H9 (cell line): ENCODE data around the gene GCLC. TPM values are rescaled to one million over a fixed set of nuclear protein-coding genes. Genes with fewer than 3 reads are reported as not detected.

Source experiments
- DNase-seq: peaks from one replicate; pipeline ENCODE4 v3.0.0-alpha.2; 2017
- H2AFZ ChIP-seq: one replicate; pipeline ENCODE4 v1.6.1; 2013; ENCODE audit warnings: mild to moderate bottlenecking, low read length, control low read depth, moderate library complexity
- H2AK5ac ChIP-seq: 2 replicates; pipeline ENCODE4 v1.6.1; 2013; ENCODE audit warnings: low read length, control low read depth, mixed read lengths; ENCODE audit not compliant: insufficient read length
- H2BK120ac ChIP-seq: one replicate; pipeline ENCODE4 v1.6.1; 2013; ENCODE audit warnings: low read depth, mild to moderate bottlenecking, low read length, control low read depth, inconsistent platforms; ENCODE audit not compliant: poor library complexity, severe bottlenecking
- H2BK12ac ChIP-seq: 2 replicates; pipeline ENCODE4 v1.6.1; 2013; ENCODE audit warnings: low read length, control low read depth, mixed read lengths, low read depth; ENCODE audit not compliant: insufficient read length
- H2BK15ac ChIP-seq: 2 replicates; pipeline ENCODE4 v1.6.1; 2013; ENCODE audit warnings: low read depth, low read length, control low read depth
- H2BK20ac ChIP-seq: one replicate; pipeline ENCODE4 v1.6.1; 2013; ENCODE audit warnings: low read depth, mild to moderate bottlenecking, low read length, control low read depth, inconsistent platforms; ENCODE audit not compliant: poor library complexity, severe bottlenecking
- H2BK5ac ChIP-seq: 2 replicates; pipeline ENCODE4 v1.6.1; 2013; ENCODE audit warnings: low read length, control low read depth, mixed read lengths; ENCODE audit not compliant: insufficient read length
- H3K14ac ChIP-seq: 2 replicates; pipeline ENCODE4 v1.6.1; 2013; ENCODE audit warnings: low read length, control low read depth; ENCODE audit not compliant: insufficient read depth
- H3K18ac ChIP-seq: 2 replicates; pipeline ENCODE4 v1.6.1; 2013; ENCODE audit warnings: low read depth, mild to moderate bottlenecking, mixed read lengths, low read length, control low read depth; ENCODE audit not compliant: insufficient read length
- H3K23ac ChIP-seq: 2 replicates; pipeline ENCODE4 v1.6.1; 2013; ENCODE audit warnings: low read length, control low read depth, mixed read lengths, low read depth; ENCODE audit not compliant: insufficient read length
- H3K23me2 ChIP-seq: 2 replicates; pipeline ENCODE4 v1.6.1; 2013; ENCODE audit warnings: low read depth, mild to moderate bottlenecking, mixed read lengths, low read length, control low read depth; ENCODE audit not compliant: insufficient read length, poor library complexity, severe bottlenecking
- H3K27ac ChIP-seq: 2 replicates; pipeline ENCODE4 v1.5.1; 2013; ENCODE audit warnings: low read length, control low read depth, mixed read lengths, low read depth; ENCODE audit not compliant: insufficient read length
- H3K27me3 ChIP-seq: 2 replicates; pipeline ENCODE4 v1.6.1; 2013; ENCODE audit warnings: low read length, control low read depth, inconsistent platforms; ENCODE audit not compliant: insufficient read depth
- H3K4ac ChIP-seq: 2 replicates; pipeline ENCODE4 v1.6.1; 2013; ENCODE audit warnings: low read depth, mild to moderate bottlenecking, control low read depth, inconsistent platforms, low read length, moderate library complexity
- H3K4me1 ChIP-seq: 2 replicates; pipeline ENCODE4 v1.6.1; 2013; ENCODE audit warnings: low read length, control low read depth, inconsistent platforms; ENCODE audit not compliant: insufficient read depth
- H3K4me2 ChIP-seq: 2 replicates; pipeline ENCODE4 v1.6.1; 2013; ENCODE audit warnings: low read length, control low read depth, mixed read lengths; ENCODE audit not compliant: insufficient read length, insufficient read depth
- H3K56ac ChIP-seq: 2 replicates; pipeline ENCODE4 v1.6.1; 2013; ENCODE audit warnings: low read depth, mild to moderate bottlenecking, mixed read lengths, low read length, control low read depth; ENCODE audit not compliant: insufficient read length
- H3K79me1 ChIP-seq: 2 replicates; pipeline ENCODE4 v1.6.1; 2013; ENCODE audit warnings: low read depth, mild to moderate bottlenecking, moderate library complexity, low read length, control low read depth, inconsistent platforms; ENCODE audit not compliant: insufficient read depth, poor library complexity, severe bottlenecking
- H3K79me2 ChIP-seq: 2 replicates; pipeline ENCODE4 v1.6.1; 2013; ENCODE audit warnings: low read length, control low read depth, inconsistent platforms; ENCODE audit not compliant: insufficient read depth
- H3K9ac ChIP-seq: 2 replicates; pipeline ENCODE4 v1.6.1; 2013; ENCODE audit warnings: low read length, control low read depth, mixed read lengths; ENCODE audit not compliant: insufficient read length; ENCODE audit errors: extremely low read depth
- H3K9me3 ChIP-seq: one replicate; pipeline ENCODE4 v1.6.1; 2013; ENCODE audit warnings: low read depth, low read length, inconsistent platforms; ENCODE audit not compliant: control insufficient read depth
- H3T11ph ChIP-seq: one replicate; pipeline ENCODE4 v1.6.1; 2013; ENCODE audit warnings: mild to moderate bottlenecking, low read length, control low read depth, inconsistent platforms
- H4K20me1 ChIP-seq: one replicate; pipeline ENCODE4 v1.6.1; 2013; ENCODE audit not compliant: control insufficient read depth, insufficient read length, insufficient read depth
- H4K5ac ChIP-seq: 2 replicates; pipeline ENCODE4 v1.6.1; 2013; ENCODE audit warnings: low read depth, mild to moderate bottlenecking, mixed read lengths, low read length, control low read depth; ENCODE audit not compliant: insufficient read length
- H4K8ac ChIP-seq: replicated peaks from 2 replicates; pipeline ENCODE4 v1.6.1; 2013; ENCODE audit warnings: low read length, control low read depth, mixed read lengths, low read depth; ENCODE audit not compliant: insufficient read length
- H4K91ac ChIP-seq: 2 replicates; pipeline ENCODE4 v1.6.1; 2013; ENCODE audit warnings: low read depth, mild to moderate bottlenecking, moderate library complexity, mixed read lengths, low read length, control low read depth; ENCODE audit not compliant: insufficient read length
- H3K27ac Mint-ChIP-seq, 3 experiments: 2 replicates in 2 of 3; 3 replicates in 1 of 3; pipeline ENCODE4 v1.8.0; 2020 to 2021; ENCODE audit warnings: mixed read lengths in 3 of 3, mild to moderate bottlenecking in 1 of 3, moderate library complexity in 1 of 3
- H3K27me3 Mint-ChIP-seq: 2 replicates; pipeline ENCODE4 v1.8.0; 2021; ENCODE audit warnings: low read depth, mild to moderate bottlenecking, moderate library complexity, mixed read lengths
- H3K36me3 Mint-ChIP-seq, 3 experiments: 2 replicates in 2 of 3; 3 replicates in 1 of 3; pipeline ENCODE4 v1.8.0; 2020 to 2021; ENCODE audit warnings: low read depth in 3 of 3, mixed read lengths in 3 of 3; ENCODE audit not compliant: insufficient read depth in 1 of 3
- H3K4me1 Mint-ChIP-seq, 2 experiments: 2 replicates each; pipeline ENCODE4 v1.8.0; 2020; ENCODE audit warnings: mixed read lengths in 2 of 2
- H3K4me3 Mint-ChIP-seq, 2 experiments: 2 replicates in 1 of 2; 3 replicates in 1 of 2; pipeline ENCODE4 v1.8.0; 2020 to 2021; ENCODE audit warnings: mild to moderate bottlenecking in 2 of 2, mixed read lengths in 2 of 2, moderate library complexity in 1 of 2
- H3K9me3 Mint-ChIP-seq, 2 experiments: 2 replicates in 1 of 2; 3 replicates in 1 of 2; pipeline ENCODE4 v1.8.0; 2020; ENCODE audit warnings: mild to moderate bottlenecking in 2 of 2, mixed read lengths in 2 of 2, moderate library complexity in 1 of 2
- WGBS: extraction: QIAGEN DNeasy Blood & Tissue Kit; methylation state at CpG from one replicate; pipeline ENCODE4 v1.1.7; 2013; ENCODE audit warnings: missing lambda C conversion rate, low lambda C conversion rate, mixed read lengths; ENCODE audit not compliant: insufficient read length; ENCODE audit errors: extremely low coverage; 5-methylcytosine and 5-hydroxymethylcytosine counted together
- total RNA-seq: library from RNA; stranded (reverse); gene quantifications from 2 replicates; pipeline ENCODE4 v1.2.1, GENCODE V29; 2021
- TF ChIP-seq, protein P1 (sequence below): fragments of 200-600 bp; sonication (generic); conservative IDR thresholded peaks from 3 replicates; pipeline ENCODE4 v1.8.0; 2021; ENCODE audit warnings: antibody characterized with exemption, mild to moderate bottlenecking

Gene GCLC
- total RNA-seq, 1 experiment from 2014 or later = 55.5 TPM

DNA sequence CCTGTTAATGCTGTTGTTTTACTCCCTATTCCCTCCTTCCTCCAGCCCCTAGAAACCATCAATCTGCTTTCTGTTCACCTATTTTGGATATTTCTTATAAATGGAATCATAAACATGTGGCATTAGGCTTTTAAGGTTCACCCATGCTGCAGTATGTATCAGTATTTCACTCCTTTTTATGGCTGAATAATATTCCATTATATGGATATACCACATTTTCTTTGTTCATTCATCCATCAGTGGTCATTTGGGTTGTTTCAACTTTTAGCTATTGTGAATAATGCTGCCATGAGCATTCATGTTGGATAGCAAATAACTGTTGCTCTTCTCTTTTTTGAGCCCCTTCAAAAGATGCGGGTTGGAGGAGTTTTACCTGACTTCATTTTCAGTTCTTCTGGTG is 89.2 kb downstream of the GCLC start:
- WGBS = no CpG with 5 or more reads among the region's 1 CpG
- TF ChIP-seq, protein P1, sequence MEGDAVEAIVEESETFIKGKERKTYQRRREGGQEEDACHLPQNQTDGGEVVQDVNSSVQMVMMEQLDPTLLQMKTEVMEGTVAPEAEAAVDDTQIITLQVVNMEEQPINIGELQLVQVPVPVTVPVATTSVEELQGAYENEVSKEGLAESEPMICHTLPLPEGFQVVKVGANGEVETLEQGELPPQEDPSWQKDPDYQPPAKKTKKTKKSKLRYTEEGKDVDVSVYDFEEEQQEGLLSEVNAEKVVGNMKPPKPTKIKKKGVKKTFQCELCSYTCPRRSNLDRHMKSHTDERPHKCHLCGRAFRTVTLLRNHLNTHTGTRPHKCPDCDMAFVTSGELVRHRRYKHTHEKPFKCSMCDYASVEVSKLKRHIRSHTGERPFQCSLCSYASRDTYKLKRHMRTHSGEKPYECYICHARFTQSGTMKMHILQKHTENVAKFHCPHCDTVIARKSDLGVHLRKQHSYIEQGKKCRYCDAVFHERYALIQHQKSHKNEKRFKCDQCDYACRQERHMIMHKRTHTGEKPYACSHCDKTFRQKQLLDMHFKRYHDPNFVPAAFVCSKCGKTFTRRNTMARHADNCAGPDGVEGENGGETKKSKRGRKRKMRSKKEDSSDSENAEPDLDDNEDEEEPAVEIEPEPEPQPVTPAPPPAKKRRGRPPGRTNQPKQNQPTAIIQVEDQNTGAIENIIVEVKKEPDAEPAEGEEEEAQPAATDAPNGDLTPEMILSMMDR = no peak

More for the DNA sequence above, 89.2 kb downstream of the GCLC start:
- H3K4me3 Mint-ChIP-seq = no peak overlapping the region
- no peak overlapping the region for H2BK120ac ChIP-seq
- no peaks in the 10 kb centered on the region for H3K79me2 ChIP-seq
- no peak for DNase-seq
- no peak overlapping the region for H2AK5ac ChIP-seq
- H3K9me3 ChIP-seq = no peaks in the 10 kb centered on the region
- no peak overlapping the region for H3K27ac Mint-ChIP-seq
- H2BK15ac ChIP-seq = no peak overlapping the region
- H3K14ac ChIP-seq = no peak overlapping the region
- H3K4ac ChIP-seq = no peak overlapping the region
- H3K4me1 Mint-ChIP-seq = peaks cover 4 to 6% of the 10 kb centered on the region in 2 experiments
- no peak overlapping the region for H4K8ac ChIP-seq
- H3K18ac ChIP-seq = no peak overlapping the region
- H3K27me3 ChIP-seq = no peaks in the 10 kb centered on the region
- H4K5ac ChIP-seq = no peak overlapping the region
- H4K91ac ChIP-seq = no peak overlapping the region
- H2BK12ac ChIP-seq = no peak overlapping the region
- H3K9ac ChIP-seq = no peak overlapping the region
- peaks cover 0 to 6% (median 0%) of the 10 kb centered on the region in 3 experiments; a peak in 3 of 7 replicates for H3K36me3 Mint-ChIP-seq
- no peak overlapping the region for H2BK20ac ChIP-seq
- H3K23me2 ChIP-seq = no peaks in the 10 kb centered on the region
- no peak overlapping the region for H3K27ac ChIP-seq
- no peak overlapping the region for H2BK5ac ChIP-seq
- H3K79me1 ChIP-seq = no peaks in the 10 kb centered on the region
- H3K56ac ChIP-seq = no peak overlapping the region
- H3K4me1 ChIP-seq = no peaks in the 10 kb centered on the region
- no peak overlapping the region for H3K23ac ChIP-seq
- H3K9me3 Mint-ChIP-seq = peaks cover 8% of the 10 kb centered on the region in 2 experiments
- H3K27me3 Mint-ChIP-seq = no peaks in the 10 kb centered on the region
- H3T11ph ChIP-seq = no peak overlapping the region
- H2AFZ ChIP-seq = no peak overlapping the region
- no peak overlapping the region for H3K4me2 ChIP-seq
- no peaks in the 10 kb centered on the region for H4K20me1 ChIP-seq
